Activated T-cell treated with anti-CD3 and anti-CD28 coated beads for 24 hours (primary cell): ENCODE measurements around the gene ZBED4.

Source experiments
- DNase-seq: peaks from one replicate; pipeline ENCODE4 v3.0.0-alpha.2; 2020; ENCODE audit warnings: low read depth

The ZBED4 gene

GRCh38 chr22:49937758-49938564 lies 84.3 kb downstream of the ZBED4 start:
- DNase-seq, result no peak

GRCh38 chr22:49938565-49939136 lies 85.0 kb downstream of the ZBED4 start:
- no peak for DNase-seq
